PC-9 (cell line): ENCODE data around the gene CACNA1I. TPM values are rescaled to one million over a fixed set of nuclear protein-coding genes. Genes with fewer than 3 reads are reported as not detected.

ENCODE experiments used
- BruUV-seq: library from RNA; stranded (reverse); fragments of 400-500 nt; replicated peaks from 2 replicates; lab custom pipeline; 2021; lab: Mats Ljungman, UMichigan
- CTCF ChIA-PET: fragments of 300-600 bp; sonication (Branson Sonifier 250); formaldehyde crosslinking; loops from one replicate; lab custom pipeline; 2022; ENCODE audit warnings: antibody characterized with exemption; lab: Charles Lee
- POLR2A ChIA-PET: fragments of 300-600 bp; sonication (Branson Sonifier 250); formaldehyde crosslinking; loops from one replicate; lab custom pipeline; 2022; ENCODE audit warnings: antibody characterized with exemption; ENCODE audit not compliant: unreplicated experiment; lab: Charles Lee
- DNase-seq, 2 experiments: peaks; one replicate each; pipeline versions ENCODE4 v3.0.0 to v3.0.0-alpha.2; 2015 to 2022; ENCODE audit warnings: mixed read lengths in 1 of 2
- H2AFZ ChIP-seq: fragments of 200-600 bp; sonication (generic); 2 replicates; pipeline ENCODE4 v1.8.1; 2017; ENCODE audit warnings: antibody characterized with exemption
- H3F3A ChIP-seq: fragments of 200-600 bp; sonication (generic); 2 replicates; pipeline ENCODE4 v1.8.1; 2017; ENCODE audit warnings: antibody characterized with exemption, mild to moderate bottlenecking, low read depth; ENCODE audit not compliant: insufficient read depth
- H3K27ac ChIP-seq: fragments of 200-600 bp; sonication (generic); 2 replicates; pipeline ENCODE4 v1.6.1; 2016; ENCODE audit warnings: mixed run types
- H3K27me3 ChIP-seq: fragments of 200-600 bp; sonication (generic); 2 replicates; pipeline ENCODE4 v1.6.1; 2016; ENCODE audit warnings: low read depth, mixed run types; ENCODE audit not compliant: insufficient read depth
- H3K36me3 ChIP-seq: fragments of 200-600 bp; sonication (generic); 2 replicates; pipeline ENCODE4 v1.6.1; 2016; ENCODE audit warnings: low read depth, mixed run types
- H3K4me1 ChIP-seq: fragments of 200-600 bp; sonication (generic); replicated peaks from 2 replicates; pipeline ENCODE4 v1.6.1; 2016; ENCODE audit warnings: mixed run types; ENCODE audit not compliant: insufficient read depth
- H3K4me2 ChIP-seq: fragments of 200-600 bp; sonication (generic); 2 replicates; pipeline ENCODE4 v1.6.1; 2017; ENCODE audit warnings: mixed run types
- H3K4me3 ChIP-seq: fragments of 200-600 bp; sonication (generic); 2 replicates; pipeline ENCODE4 v1.6.1; 2016; ENCODE audit warnings: mixed run types
- H3K79me2 ChIP-seq: fragments of 200-600 bp; sonication (generic); 2 replicates; pipeline ENCODE4 v1.6.1; 2017; ENCODE audit warnings: low read depth, mixed run types
- H3K9me2 ChIP-seq: fragments of 200-600 bp; sonication (generic); 2 replicates; pipeline ENCODE4 v1.8.1; 2017; ENCODE audit warnings: mild to moderate bottlenecking; ENCODE audit not compliant: insufficient read depth
- H3K9me3 ChIP-seq: fragments of 200-600 bp; sonication (generic); 2 replicates; pipeline ENCODE4 v1.8.1; 2016; ENCODE audit warnings: low read depth; ENCODE audit not compliant: insufficient read depth
- H4K20me1 ChIP-seq: fragments of 200-600 bp; sonication (generic); 2 replicates; pipeline ENCODE4 v1.8.1; 2017; ENCODE audit not compliant: insufficient read depth
- CTCF ChIP-seq: fragments of 200-600 bp; sonication (generic); conservative IDR thresholded peaks from 2 replicates; pipeline ENCODE4 v1.6.1; 2017; ENCODE audit warnings: mixed run types, antibody characterized with exemption, mild to moderate bottlenecking, moderate library complexity
- EZH2 ChIP-seq: fragments of 200-600 bp; sonication (generic); IDR thresholded peaks from 2 replicates; pipeline ENCODE4 v1.8.0; 2017; ENCODE audit warnings: antibody characterized with exemption, low read depth
- intact Hi-C: fragments of 100-400 bp; cut with micrococcal nuclease; formaldehyde crosslinking; loops from one replicate; pipeline ENCODE4 v1.10.0; 2022; ENCODE audit not compliant: unreplicated experiment
- total RNA-seq: library from RNA; stranded (reverse); gene quantifications from 2 replicates; pipeline ENCODE4 v1.2.3, GENCODE V29; 2021

Gene CACNA1I
- total RNA-seq, 1 experiment from 2014 or later: 2.8 TPM

GRCh38 chr22:39569066-39569465, 1.5 kb upstream of the CACNA1I start:
- Histone ChIP-seq H3K9me2 (no peaks in the 10 kb centered on the region), H3K79me2 (no peaks in the 10 kb centered on the region), H4K20me1 (no peaks in the 10 kb centered on the region), H3F3A (peaks cover 10% of the 10 kb centered on the region), H3K27me3 (no peaks in the 10 kb centered on the region), H3K9me3 (no peaks in the 10 kb centered on the region), H3K27ac (no peak overlapping the region), H3K4me1 (peaks cover under 1% of the 10 kb centered on the region), H2AFZ (no peak overlapping the region), H3K4me3 (no peak overlapping the region), H3K4me2 (no peak overlapping the region), H3K36me3 (no peaks in the 10 kb centered on the region)
- ChIA-PET CTCF (no interaction called here), POLR2A (no interaction called here)
- BruUV-seq: no TSS peak
- DNase-seq: no peak
- intact Hi-C loops: no loop called here
- TF ChIP-seq EZH2 (no peak), CTCF (no peak)

- no peak overlapping the region for H3K4me3 ChIP-seq
- TF ChIP-seq CTCF: no peak
- TF ChIP-seq EZH2: no peak
- BruUV-seq: no TSS peak
- H3K27me3 ChIP-seq: no peaks in the 10 kb centered on the region
- ChIA-PET POLR2A (interaction anchor here (0.6 kb wide), 1 partner anchor 65 kb away, joined by 4 read pairs; no protein-coding TSS in a partner anchor), CTCF (no interaction called here)
- H2AFZ ChIP-seq: no peak overlapping the region
- H3K4me2 ChIP-seq: no peak overlapping the region
- H3K9me2 ChIP-seq: no peaks in the 10 kb centered on the region
- intact Hi-C loops: no loop called here
- no peaks in the 10 kb centered on the region for H3K79me2 ChIP-seq
- H3K27ac ChIP-seq: no peak overlapping the region
- no peaks in the 10 kb centered on the region for H3K9me3 ChIP-seq
- H3K4me1 ChIP-seq: peaks cover 12% of the 10 kb centered on the region
- 0 out of 2 replicates have a peak, but pooled peaks cover 2% of the 10 kb centered on the region for H3F3A ChIP-seq
- DNase-seq: no peak
- H4K20me1 ChIP-seq: no peaks in the 10 kb centered on the region
- H3K36me3 ChIP-seq: no peaks in the 10 kb centered on the region
Measured at GRCh38 chr22:39570226-39570625, 327 bp upstream of the CACNA1I start.

- H3K27ac ChIP-seq: no peak overlapping the region
- H4K20me1 ChIP-seq: no peaks in the 10 kb centered on the region
- H2AFZ ChIP-seq: no peak overlapping the region
- intact Hi-C loops: no loop called here
- H3K79me2 ChIP-seq: no peaks in the 10 kb centered on the region
- 0 out of 2 replicates have a peak, but pooled peaks cover 8% of the 10 kb centered on the region for H3F3A ChIP-seq
- POLR2A ChIA-PET: no interaction called here
- no peaks in the 10 kb centered on the region for H3K36me3 ChIP-seq
- CTCF ChIA-PET: no interaction called here
- peaks cover 18% of the 10 kb centered on the region for H3K4me1 ChIP-seq
- no peak for DNase-seq
- H3K9me2 ChIP-seq: no peaks in the 10 kb centered on the region
- no peaks in the 10 kb centered on the region for H3K27me3 ChIP-seq
- H3K4me2 ChIP-seq: no peak overlapping the region
- no peak overlapping the region for H3K4me3 ChIP-seq
- TF ChIP-seq CTCF (no peak), EZH2 (no peak)
- no peaks in the 10 kb centered on the region for H3K9me3 ChIP-seq
- BruUV-seq: no TSS peak
Measured at GRCh38 chr22:39571538-39571937, 985 bp downstream of the CACNA1I start.
